Upper lobe of right lung (tissue), 1 donor: Measurements from ENCODE around the gene RPA1. TPM values are rescaled to one million over a fixed set of nuclear protein-coding genes. Genes with fewer than 3 reads are reported as not detected.
"Not testable (repeated sequence)": the region's sequence is repeated elsewhere in the genome, so short reads cannot be mapped to it uniquely, and the experiment has no call there.

Source experiments
- ATAC-seq: fragments of 200-7000 bp; cut with Tn5 transposase; one replicate; pipeline ENCODE4 v1.9.1; 2020; ENCODE audit warnings: mild to moderate bottlenecking, moderate library complexity
- DNase-seq: peaks from one replicate; pipeline ENCODE4 v3.0.0-alpha.2; 2020
- H3K27ac ChIP-seq: fragments of 200-600 bp; one replicate; pipeline ENCODE4 v1.8.0; 2022
- H3K27me3 ChIP-seq: fragments of 200-600 bp; one replicate; pipeline ENCODE4 v1.8.0; 2022; ENCODE audit warnings: mild to moderate bottlenecking
- H3K36me3 ChIP-seq: fragments of 200-600 bp; one replicate; pipeline ENCODE4 v1.8.0; 2022
- H3K4me1 ChIP-seq: fragments of 200-600 bp; one replicate; pipeline ENCODE4 v1.8.0; 2022
- H3K4me3 ChIP-seq: fragments of 200-600 bp; one replicate; pipeline ENCODE4 v1.8.0; 2022; ENCODE audit warnings: mild to moderate bottlenecking
- H3K9me3 ChIP-seq: fragments of 200-600 bp; one replicate; pipeline ENCODE4 v1.8.0; 2022
- CTCF ChIP-seq: fragments of 200-600 bp; IDR thresholded peaks from one replicate; pipeline ENCODE4 v1.8.0; 2022; ENCODE audit warnings: antibody characterized with exemption
- intact Hi-C: fragments of 100-400 bp; cut with DNase I; formaldehyde crosslinking; loops from one replicate; pipeline ENCODE4 v1.11.0; 2022
- total RNA-seq: library from RNA; stranded (reverse); fragmentation: NEBNext Ultra II Directional; extraction: Animal tissue kit (Norgen Biotek cat#: 25700); gene quantifications from one replicate; pipeline ENCODE4 v1.2.1, GENCODE V29; 2021
- donor health status: DM: no; HTN: yes; CAD: no; lungs with severe emphysema.

Gene RPA1
- total RNA-seq, 1 donor from 2014 or later, result 56.7 TPM

- ATAC-seq (no peak), DNase-seq (peak; percentile 7)
- Histone ChIP-seq H3K27me3 (no peaks in the 10 kb centered on the region), H3K36me3 (peaks cover 34% of the 10 kb centered on the region), H3K27ac (no peak overlapping the region), H3K9me3 (no peaks in the 10 kb centered on the region), H3K4me3 (no peak overlapping the region), H3K4me1 (no peaks in the 10 kb centered on the region)
- TF ChIP-seq CTCF, result no peak
- intact Hi-C loops, result no loop called here
Observed at GRCh38 chr17:1803280-1803679, 26.5 kb upstream of the RPA1 start.

DNA sequence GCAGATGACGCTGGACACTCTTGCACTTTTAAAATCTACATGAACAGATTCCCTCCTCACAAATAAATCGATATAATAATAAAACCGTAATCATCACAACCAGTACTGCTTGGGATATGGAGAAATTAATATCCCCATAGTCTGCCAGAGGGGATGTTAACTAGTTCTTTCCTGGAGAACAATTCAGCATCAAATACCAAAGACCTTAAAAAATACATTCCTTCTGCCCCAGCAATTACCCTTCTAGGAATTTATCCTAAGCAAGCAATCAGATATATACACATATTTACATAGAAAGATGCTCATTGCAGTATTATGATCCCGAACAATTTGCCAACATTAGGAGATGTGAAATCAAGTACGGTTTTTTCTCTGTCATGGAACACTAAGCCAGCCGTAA, 21.9 kb upstream of the RPA1 start:
- no peaks in the 10 kb centered on the region for H3K4me1 ChIP-seq
- H3K27ac ChIP-seq, result no peak overlapping the region
- no peak for TF ChIP-seq CTCF
- no peaks in the 10 kb centered on the region for H3K27me3 ChIP-seq
- intact Hi-C loops, result no loop called here
- H3K36me3 ChIP-seq, result peaks cover 25% of the 10 kb centered on the region
- no peak overlapping the region for H3K4me3 ChIP-seq
- no peak for ATAC-seq
- DNase-seq, result no peak
- H3K9me3 ChIP-seq, result no peaks in the 10 kb centered on the region

DNA sequence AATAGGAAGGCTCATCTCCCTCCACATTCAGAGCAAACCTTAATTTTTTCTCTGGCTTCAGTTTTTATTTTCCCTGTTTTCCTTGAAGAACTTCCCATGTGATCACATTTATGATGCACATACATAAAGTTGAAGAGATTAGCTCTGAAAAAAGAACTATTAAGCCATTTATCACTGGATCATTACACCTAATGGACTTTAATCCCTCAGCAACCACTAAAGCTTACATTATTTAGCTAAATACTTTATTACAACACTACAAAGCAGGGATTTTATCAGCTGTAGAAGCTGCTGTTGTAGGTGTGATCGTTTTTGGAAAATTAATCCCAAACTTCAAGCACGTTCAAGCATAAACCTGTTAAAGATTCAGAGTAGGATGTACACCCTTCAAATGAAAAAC, 21.2 kb upstream of the RPA1 start:
- Histone ChIP-seq H3K9me3 (no peaks in the 10 kb centered on the region), H3K4me1 (no peaks in the 10 kb centered on the region), H3K4me3 (no peak overlapping the region), H3K36me3 (peaks cover 30% of the 10 kb centered on the region), H3K27ac (no peak overlapping the region), H3K27me3 (no peaks in the 10 kb centered on the region)
- DNase-seq (no peak), ATAC-seq (no peak)
- TF ChIP-seq CTCF, result no peak
- intact Hi-C loops, result no loop called here

GRCh38 chr17:1809815-1810214, 20.0 kb upstream of the RPA1 start:
- H3K27ac ChIP-seq, H3K27me3 ChIP-seq, intact Hi-C loops, H3K4me3 ChIP-seq, H3K4me1 ChIP-seq, DNase-seq, H3K9me3 ChIP-seq, ATAC-seq: not testable (repeated sequence)
- peaks cover 32% of the 10 kb centered on the region for H3K36me3 ChIP-seq

DNA sequence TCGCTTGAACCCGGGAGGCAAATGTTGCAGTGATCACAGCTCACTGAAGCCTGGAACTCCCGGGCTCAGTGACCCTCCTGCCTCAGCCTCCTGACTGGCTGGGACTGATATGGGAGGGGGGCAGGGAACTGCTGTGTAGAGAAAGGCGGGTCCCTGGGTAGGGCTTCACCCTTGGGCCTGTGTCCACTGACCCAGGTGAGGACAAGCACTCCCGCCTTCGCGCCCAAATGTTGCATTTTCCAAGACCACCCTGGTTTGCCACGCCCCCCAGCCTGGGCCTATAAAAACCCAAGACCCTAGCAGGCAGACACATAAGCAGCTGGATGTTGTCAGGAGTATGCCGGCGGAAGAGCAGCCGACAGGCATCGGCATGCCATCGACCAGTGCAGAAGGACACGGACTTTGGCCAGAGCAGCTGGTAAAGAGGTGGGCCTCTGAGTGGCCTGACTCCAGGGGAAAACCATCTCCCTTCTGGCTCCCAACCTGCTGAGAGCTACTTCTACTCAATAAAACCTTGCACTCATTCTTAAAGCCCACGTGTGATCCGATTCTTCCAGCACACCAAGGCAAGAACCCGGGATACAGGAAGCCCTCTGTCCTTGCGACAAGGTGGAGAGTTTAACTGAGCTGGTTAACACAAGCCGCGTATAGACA, 19.2 kb upstream of the RPA1 start:
- H3K27ac ChIP-seq, result no peak overlapping the region
- H3K4me1 ChIP-seq, result no peaks in the 10 kb centered on the region
- no peak for DNase-seq
- H3K27me3 ChIP-seq, result no peaks in the 10 kb centered on the region
- no peak for ATAC-seq
- no peak for TF ChIP-seq CTCF
- no peaks in the 10 kb centered on the region for H3K9me3 ChIP-seq
- peaks cover 32% of the 10 kb centered on the region for H3K36me3 ChIP-seq
- no peak overlapping the region for H3K4me3 ChIP-seq
- intact Hi-C loops, result no loop called here

DNA sequence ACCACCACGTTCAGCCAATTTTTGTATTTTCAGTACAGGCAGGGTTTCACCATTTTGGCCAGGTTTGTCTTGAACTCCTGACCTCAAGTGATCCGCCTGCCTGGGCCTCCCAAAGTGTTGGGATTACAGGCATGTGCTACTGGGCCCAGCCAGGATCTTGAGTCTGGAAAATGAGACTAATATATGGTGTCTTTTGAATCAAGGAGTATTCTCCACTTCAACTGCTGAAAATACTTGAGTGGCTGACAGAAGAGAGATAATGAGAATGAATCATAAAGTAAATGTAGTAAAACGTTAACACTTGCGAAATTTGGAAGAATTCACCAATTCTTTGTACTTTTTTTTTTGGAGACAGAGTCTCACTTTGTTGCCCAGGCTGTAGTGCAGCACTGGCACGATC, 16.7 kb upstream of the RPA1 start:
- intact Hi-C loops, result no loop called here
- ATAC-seq (no peak), DNase-seq (no peak)
- H3K27me3 ChIP-seq, result no peaks in the 10 kb centered on the region
- H3K4me3 ChIP-seq, result no peak overlapping the region
- no peak overlapping the region for H3K27ac ChIP-seq
- no peak for TF ChIP-seq CTCF
- H3K36me3 ChIP-seq, result peaks cover 32% of the 10 kb centered on the region
- no peaks in the 10 kb centered on the region for H3K4me1 ChIP-seq
- no peaks in the 10 kb centered on the region for H3K9me3 ChIP-seq
